ENCODE measurements around the gene ARID3A.

DNA sequence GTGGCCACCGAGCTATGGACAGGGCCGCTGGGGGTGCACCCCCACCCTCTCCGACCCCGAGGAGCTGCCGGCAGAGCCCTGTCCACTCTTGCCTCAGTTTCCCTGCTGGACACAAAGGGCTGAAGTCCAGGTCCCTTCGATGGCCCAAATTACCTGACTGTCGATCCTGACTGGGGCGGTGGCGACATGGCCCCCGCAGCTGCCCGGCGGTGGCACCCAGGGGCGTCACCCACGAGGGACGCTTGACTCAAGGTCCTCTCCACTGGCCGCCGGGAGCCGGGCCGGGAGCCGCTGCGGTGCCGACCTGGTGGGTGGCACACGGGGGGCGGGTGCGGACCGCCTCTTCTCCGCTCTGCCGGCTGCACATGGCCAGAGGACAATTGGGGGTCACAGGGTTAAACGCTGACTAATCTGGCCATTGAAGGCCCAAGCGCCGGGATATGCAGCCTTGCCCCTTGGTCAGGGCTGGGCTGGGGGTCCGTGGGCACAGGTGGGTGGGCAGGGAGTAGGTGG lies 16.4 kb downstream of the ARID3A start:
- TF ChIP-seq POLR2A (IDR thresholded peaks at IDR 0.05; ENCODE audit: low read depth, low read length) (no peak), NFE2L2 (IDR thresholded peaks at IDR 0.05; ENCODE audit: low read depth, low read length) (no peak), RFX5 (IDR thresholded peaks at IDR 0.05; ENCODE audit: low read depth, low read length) (no peak), RCOR1 (IDR thresholded peaks at IDR 0.05; ENCODE audit: insufficient replicate concordance, low read length) (no peak)
- TF ChIP-seq, protein P1, sequence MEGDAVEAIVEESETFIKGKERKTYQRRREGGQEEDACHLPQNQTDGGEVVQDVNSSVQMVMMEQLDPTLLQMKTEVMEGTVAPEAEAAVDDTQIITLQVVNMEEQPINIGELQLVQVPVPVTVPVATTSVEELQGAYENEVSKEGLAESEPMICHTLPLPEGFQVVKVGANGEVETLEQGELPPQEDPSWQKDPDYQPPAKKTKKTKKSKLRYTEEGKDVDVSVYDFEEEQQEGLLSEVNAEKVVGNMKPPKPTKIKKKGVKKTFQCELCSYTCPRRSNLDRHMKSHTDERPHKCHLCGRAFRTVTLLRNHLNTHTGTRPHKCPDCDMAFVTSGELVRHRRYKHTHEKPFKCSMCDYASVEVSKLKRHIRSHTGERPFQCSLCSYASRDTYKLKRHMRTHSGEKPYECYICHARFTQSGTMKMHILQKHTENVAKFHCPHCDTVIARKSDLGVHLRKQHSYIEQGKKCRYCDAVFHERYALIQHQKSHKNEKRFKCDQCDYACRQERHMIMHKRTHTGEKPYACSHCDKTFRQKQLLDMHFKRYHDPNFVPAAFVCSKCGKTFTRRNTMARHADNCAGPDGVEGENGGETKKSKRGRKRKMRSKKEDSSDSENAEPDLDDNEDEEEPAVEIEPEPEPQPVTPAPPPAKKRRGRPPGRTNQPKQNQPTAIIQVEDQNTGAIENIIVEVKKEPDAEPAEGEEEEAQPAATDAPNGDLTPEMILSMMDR (conservative IDR thresholded peaks at IDR 0.05; ENCODE audit: low read depth, low read length), result no peak

Measured in IMR-90 (cell line).